BE2C (cell line): Measurements from ENCODE around the gene ENPEP.

Source experiments
- DNase-seq: peaks from one replicate; pipeline ENCODE4 v3.0.0-alpha.2; 2020
- H3K27me3 ChIP-seq: fragments of 250-450 bp; sonication (Bioruptor Pico); 2 replicates; pipeline ENCODE4 v1.5.1; 2020; ENCODE audit warnings: mild to moderate bottlenecking
- H3K36me3 ChIP-seq: fragments of 250-450 bp; sonication (Bioruptor Pico); 2 replicates; pipeline ENCODE4 v1.5.1; 2020; ENCODE audit warnings: mild to moderate bottlenecking
- H3K4me1 ChIP-seq: fragments of 250-450 bp; sonication (Bioruptor Pico); 2 replicates; pipeline ENCODE4 v1.5.1; 2020
- H3K4me3 ChIP-seq: 2 replicates; pipeline ENCODE4 v1.5.1; 2011; ENCODE audit warnings: low read depth, low read length
- H3K9me3 ChIP-seq: fragments of 250-450 bp; sonication (Bioruptor Pico); 2 replicates; pipeline ENCODE4 v1.5.1; 2020
- CTCF ChIP-seq: IDR thresholded peaks from 2 replicates; pipeline ENCODE4 v1.5.1; 2012; ENCODE audit warnings: mild to moderate bottlenecking, low read depth, low read length

ENPEP gene

GRCh38 chr4:110518889-110519490 lies 43.0 kb downstream of the ENPEP start:
- peak; percentile 42 for DNase-seq
- H3K36me3 ChIP-seq = no peaks in the 10 kb centered on the region
- H3K4me3 ChIP-seq = no peak overlapping the region
- no peaks in the 10 kb centered on the region for H3K4me1 ChIP-seq
- peaks cover 5% of the 10 kb centered on the region; the same call in 1 of the 2 replicates for H3K27me3 ChIP-seq
- TF ChIP-seq CTCF = peak; percentile 89
- no peaks in the 10 kb centered on the region for H3K9me3 ChIP-seq

- Histone ChIP-seq H3K36me3 (no peaks in the 10 kb centered on the region), H3K9me3 (no peaks in the 10 kb centered on the region), H3K4me1 (no peaks in the 10 kb centered on the region), H3K27me3 (peaks cover 12% of the 10 kb centered on the region; the same call in 1 of the 2 replicates), H3K4me3 (no peak overlapping the region)
- no peak for DNase-seq
- TF ChIP-seq CTCF = no peak
These were observed 44.9 kb downstream of the ENPEP start for GRCh38 chr4:110520886-110521285.

GRCh38 chr4:110526589-110526988 lies 50.6 kb downstream of the ENPEP start:
- Histone ChIP-seq H3K9me3 (no peaks in the 10 kb centered on the region), H3K36me3 (no peaks in the 10 kb centered on the region), H3K4me1 (no peaks in the 10 kb centered on the region), H3K27me3 (peaks cover 25% of the 10 kb centered on the region; the same call in 1 of the 2 replicates), H3K4me3 (no peak overlapping the region)
- no peak for DNase-seq
- no peak for TF ChIP-seq CTCF

GRCh38 chr4:110527156-110527555 lies 51.2 kb downstream of the ENPEP start:
- Histone ChIP-seq H3K36me3 (no peaks in the 10 kb centered on the region), H3K9me3 (no peaks in the 10 kb centered on the region), H3K4me1 (no peaks in the 10 kb centered on the region), H3K27me3 (peaks cover 25% of the 10 kb centered on the region; the same call in 1 of the 2 replicates), H3K4me3 (no peak overlapping the region)
- no peak for DNase-seq
- TF ChIP-seq CTCF = no peak

- Histone ChIP-seq H3K36me3 (no peaks in the 10 kb centered on the region), H3K4me3 (no peak overlapping the region), H3K27me3 (no peaks in the 10 kb centered on the region), H3K9me3 (no peaks in the 10 kb centered on the region), H3K4me1 (no peaks in the 10 kb centered on the region)
- TF ChIP-seq CTCF = no peak
- no peak for DNase-seq
These were observed 57.1 kb downstream of the ENPEP start for GRCh38 chr4:110532901-110533589.

- Histone ChIP-seq H3K9me3 (no peaks in the 10 kb centered on the region), H3K27me3 (no peaks in the 10 kb centered on the region), H3K4me1 (no peaks in the 10 kb centered on the region), H3K36me3 (no peaks in the 10 kb centered on the region), H3K4me3 (no peak overlapping the region)
- no peak for TF ChIP-seq CTCF
- no peak for DNase-seq
These were observed 57.6 kb downstream of the ENPEP start for GRCh38 chr4:110533590-110533910.
